NCI-H2107 treated with DMSO at 0.1 percent for 48 hours (cell line): ENCODE results near the gene RELT.

Experiments used
- DNase-seq: peaks from one replicate; lab custom pipeline; 2025; ENCODE audit not compliant: unreplicated experiment; lab: John Stamatoyannopoulos, UW

RELT gene, protein sequence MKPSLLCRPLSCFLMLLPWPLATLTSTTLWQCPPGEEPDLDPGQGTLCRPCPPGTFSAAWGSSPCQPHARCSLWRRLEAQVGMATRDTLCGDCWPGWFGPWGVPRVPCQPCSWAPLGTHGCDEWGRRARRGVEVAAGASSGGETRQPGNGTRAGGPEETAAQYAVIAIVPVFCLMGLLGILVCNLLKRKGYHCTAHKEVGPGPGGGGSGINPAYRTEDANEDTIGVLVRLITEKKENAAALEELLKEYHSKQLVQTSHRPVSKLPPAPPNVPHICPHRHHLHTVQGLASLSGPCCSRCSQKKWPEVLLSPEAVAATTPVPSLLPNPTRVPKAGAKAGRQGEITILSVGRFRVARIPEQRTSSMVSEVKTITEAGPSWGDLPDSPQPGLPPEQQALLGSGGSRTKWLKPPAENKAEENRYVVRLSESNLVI

DNA sequence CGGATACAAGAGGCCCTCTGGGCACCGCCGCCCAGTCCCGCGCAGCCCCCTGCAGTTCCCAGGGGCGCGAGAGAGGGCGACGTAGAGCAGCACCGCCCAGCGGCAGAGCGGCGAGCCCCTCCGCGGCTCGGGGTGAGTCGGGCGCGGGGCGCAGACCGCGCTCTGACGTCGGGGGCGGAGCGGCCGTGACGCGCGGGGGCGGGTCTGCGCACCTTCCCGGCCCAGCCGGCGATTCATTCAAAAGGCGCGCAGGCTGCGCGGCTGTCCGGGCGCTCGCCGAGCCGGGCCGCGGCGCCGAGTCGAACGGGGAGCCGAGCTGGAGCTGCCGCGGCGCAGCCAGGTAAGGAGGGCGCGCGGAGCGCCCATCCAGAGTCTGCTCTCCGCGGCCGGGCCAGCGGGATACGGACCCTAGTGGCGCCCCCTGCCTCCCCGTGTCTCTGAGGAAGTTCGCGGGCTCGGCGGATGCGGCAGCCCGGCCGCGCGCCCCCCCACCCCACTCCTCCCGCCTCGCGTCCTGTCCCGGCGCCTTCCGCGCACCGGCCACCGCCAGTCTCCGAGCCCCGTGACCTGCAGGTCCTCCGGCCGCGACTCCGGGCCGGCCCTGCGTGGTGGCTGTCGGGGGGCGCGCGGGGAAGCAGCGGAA lies at the start of gene RELT:
RELT (plus strand) TSS at position 240 of the 643 bp plus-strand sequence. CDS start 12,738 bp downstream, outside the sequence.
- DNase-seq, result peak; percentile 60

DNA sequence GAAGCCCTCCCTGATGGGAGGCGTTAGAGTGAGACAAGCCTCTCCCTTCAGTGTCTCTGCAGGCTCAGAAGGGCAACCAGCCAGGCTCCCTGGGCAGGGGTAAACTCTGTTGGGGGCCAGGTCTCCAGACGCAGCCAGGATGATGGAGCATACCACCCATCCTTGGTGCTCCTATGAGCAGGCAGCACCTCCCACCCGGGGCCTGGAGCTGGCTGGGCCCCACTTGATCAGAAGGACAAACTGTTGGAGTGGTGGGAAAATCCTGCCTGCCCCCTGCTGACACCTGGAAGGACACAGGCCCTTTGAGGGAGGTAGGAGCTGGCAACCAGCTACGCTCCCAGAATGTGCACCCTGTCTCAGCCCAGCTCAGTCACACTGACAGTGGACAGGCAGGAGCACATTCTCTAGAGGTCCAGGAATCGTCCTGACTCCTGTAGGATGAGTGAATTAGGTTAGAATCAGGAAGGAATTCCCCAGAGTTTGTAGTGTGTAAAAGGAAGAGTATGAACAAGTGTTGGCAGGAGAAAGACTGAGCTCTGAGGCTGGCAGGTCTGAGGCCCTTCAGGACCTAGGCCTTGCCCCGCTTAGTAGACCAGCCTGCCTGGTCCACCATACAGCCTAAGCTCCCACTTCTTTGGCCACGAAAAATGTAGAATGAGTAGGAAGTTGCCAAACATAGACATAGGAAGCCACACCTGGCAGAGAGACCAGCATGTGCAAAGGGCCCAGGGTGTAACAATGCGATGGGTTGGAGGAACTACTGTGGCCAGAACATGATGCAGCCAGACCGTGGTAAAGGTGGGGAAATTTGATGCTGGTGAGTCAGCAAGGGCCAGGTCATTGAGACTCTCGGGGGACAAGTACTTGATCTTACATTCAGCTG lies 49.0 kb upstream of the RELT start:
- DNase-seq, result no peak

DNA sequence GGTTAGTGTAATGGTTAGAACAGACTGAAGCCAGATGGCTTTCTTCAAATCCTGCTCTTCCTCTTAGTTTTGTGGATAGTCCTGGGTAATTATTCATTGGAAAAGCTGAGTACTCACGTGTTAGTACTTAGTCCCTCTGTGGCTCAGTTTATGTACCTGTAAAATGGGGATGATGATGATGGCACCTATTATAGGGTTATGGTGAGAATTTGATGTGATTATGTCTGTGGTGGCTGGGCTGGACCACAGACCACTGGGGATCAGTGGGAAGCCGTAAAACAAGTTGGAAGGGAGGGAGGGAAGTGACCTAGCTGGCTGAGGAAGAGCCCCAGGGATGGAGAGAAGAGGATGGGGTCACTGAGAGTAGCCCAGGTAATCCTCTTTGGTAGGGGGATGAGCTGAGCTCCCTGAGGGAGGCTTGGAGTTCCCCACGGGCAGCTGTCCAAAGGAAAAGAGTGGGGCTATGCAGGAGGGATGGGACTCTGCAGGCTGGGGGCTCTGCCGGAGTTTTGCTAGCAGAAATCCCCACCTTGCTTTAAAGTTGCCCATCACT lies 48.3 kb upstream of the RELT start:
- DNase-seq, result no peak

DNA sequence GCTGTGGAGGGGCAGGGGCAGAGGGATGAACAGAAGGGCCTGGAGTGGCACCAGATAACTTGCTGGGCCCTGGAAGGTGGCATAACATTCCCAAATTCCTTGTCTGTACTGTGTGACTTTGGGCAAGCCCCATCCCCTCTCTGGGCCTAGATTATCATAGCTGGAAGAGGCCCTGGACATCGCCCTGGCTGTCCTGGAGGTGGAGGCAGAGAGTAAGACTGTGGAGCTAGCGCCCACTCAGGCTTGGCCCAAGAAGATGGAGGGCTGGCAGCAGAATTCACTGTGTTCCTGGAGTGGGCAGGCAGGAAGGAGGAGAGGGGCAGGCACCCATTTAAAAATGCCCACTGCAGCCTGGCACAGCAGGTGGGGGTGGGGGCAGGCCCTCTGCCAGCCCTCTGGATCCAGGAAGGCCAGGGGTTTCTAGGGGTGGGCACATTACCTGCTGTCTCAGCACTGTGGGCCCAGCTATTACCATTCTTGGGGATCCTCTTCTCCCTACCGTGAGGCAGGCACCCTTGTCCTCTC lies 45.6 kb upstream of the RELT start:
- DNase-seq, result no peak

DNA sequence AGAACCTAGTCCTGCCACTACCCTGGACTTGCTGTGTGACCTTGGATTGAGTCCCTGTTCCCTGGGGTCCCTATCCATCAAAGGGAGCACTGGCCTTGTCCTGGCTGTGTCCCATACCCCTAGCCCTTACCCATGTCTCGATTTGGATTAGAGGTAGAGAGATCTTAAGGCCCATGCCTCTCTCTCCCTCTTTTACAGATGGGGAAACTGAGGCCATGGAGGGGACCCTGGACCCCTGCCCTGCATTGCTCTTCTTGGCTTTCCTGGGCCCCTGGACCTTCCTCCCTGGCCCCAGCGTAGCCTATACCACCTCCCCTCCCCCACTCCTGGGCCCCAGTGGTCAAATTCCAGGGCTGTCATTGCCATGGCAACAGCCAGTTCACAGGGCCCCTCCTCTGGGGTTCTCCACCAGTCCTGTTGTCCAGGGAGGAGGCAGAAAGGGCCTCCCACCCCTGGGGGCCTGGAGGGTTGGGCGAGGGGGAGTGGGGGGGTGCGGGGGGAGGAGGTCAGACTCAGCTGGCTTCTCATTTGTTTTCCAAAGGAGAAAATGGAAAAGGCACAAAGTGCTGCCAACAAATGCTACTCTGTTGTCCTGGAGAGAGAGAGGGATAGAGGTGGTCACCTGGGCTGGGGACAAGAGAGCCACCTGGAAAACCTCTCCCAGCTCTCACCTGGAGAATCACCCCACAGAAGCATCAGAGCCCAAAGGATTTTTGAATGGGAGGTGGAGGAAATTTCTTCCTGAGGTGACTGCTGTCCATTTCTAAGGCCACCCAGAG lies 44.9 kb upstream of the RELT start:
- no peak for DNase-seq

DNA sequence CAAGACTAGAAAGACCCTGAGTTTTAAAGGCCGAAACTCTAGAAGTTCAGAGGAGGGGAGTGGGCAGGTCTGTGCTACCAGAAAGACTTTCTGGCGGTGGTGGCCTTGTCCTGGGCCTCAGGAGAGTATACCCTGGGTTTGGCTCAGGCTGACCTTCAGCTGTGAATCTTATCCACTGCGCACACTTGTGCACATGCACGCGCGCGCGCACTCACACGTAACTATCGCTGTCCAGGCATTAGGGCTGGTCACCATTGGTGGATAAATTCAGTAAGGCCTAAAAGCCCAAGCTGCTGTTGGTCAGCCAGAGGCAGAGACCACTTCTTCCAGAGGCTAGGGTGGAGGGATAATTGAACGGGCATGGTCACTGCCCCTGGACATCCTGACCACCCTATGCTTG lies 43.0 kb upstream of the RELT start:
- DNase-seq, result no peak

DNA sequence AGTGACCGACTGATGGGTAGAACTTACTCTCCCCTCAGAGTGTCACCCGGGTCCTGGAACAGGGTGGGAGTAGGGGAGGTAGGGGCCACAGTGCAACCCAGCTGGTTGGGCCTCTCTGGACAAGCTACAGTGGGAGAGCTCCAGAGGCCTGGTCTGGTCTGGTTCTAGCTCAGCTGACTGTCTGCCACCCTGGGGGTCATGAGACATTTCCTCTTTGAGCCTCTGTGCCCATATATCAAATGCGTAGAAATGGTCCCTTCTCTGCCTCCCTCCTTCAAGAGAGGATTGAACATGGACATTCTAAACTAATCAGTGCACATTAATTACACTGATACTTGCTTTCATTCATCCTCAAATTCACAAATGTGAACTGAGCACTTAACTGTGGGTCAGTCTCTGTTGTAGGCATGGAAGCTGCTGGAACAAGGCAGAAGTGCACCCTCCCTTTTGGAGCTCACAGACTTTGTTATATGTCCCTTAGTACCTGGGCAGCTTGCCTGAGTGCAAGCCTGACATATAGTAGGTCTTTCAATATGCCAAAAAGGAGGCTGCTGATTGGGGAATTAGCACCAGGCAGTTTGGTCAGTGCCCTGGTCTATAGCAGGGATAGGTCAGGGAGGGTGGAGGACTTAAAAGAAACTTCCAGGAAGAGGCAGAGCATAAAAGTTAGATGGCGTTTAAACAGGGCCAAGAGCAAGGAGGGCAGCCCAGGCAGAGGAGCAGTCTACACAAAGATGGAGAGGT lies 42.4 kb upstream of the RELT start:
- DNase-seq, result no peak

DNA sequence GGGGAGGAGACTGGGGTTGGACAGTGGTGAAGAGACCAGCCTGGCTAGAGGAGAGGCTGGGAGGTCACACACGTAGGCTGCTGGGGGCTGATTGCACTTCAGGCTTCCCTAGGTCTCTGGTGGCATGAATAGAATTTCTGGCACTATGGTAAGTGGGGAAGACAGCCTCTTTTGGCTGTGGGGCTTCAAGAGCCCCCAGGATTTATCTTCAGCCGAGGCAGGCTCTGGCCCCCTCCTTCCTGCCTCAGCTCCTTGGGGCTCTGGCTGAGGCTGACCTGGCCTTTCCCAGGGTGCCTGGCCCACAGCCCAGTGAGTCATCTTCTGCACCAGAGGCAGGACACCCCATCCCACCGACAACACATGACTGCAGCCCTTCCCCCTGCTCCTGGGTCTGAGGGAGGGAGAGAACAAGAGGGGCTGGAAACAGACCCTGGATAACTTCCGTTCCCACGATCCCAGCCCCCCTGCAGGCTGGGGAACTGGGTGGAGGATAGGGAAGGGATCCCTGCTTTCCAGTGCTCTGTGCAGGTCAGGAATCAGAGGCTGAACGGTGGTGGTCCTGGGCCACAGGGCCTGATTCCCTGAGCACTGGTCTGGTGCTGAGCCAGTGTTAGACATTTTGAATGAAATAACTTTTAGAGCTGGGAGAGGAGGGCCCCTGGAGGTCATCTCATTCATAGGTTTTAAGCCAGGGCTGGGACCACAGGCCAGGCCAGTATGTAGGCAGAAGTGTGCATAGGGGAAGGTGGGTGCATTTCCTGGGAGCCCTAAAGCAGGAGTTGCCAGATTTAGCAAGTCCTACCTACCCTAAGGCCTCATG lies 41.6 kb upstream of the RELT start:
- no peak for DNase-seq

DNA sequence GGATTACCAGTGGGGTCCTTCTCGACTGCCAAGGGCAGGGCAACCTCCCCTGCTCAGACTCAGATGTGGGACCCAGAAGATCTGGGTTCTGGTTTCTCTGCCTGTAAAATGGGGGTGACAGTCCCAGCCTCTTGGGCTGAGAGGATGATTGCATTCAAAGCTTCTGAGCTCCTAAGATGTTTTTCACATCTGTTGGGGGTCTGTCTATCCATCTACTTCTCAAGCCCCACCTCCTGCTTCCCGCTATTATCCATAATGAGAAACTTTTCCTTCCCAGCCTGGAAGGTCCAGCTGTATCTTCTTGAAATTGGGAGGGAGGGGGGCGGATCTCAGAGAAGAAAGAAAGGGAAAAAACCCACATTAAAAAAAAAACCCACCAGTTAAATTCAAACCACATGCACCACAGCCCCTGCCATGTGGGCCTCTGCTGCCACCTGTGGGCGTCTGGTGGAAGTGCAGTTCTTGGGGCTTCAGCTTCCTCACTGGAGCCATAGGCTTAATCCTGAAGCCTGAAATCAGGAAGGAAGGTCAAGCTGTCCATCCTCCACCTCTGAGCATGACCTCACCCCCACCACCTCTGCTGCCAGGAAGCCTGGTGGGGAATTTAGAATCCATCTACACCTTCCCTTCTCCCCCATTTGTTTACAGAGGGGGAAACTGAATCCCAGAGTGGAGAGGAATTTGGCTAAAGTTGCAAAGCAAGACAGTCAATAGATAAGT lies 40.8 kb upstream of the RELT start:
- peak; percentile 62 for DNase-seq

DNA sequence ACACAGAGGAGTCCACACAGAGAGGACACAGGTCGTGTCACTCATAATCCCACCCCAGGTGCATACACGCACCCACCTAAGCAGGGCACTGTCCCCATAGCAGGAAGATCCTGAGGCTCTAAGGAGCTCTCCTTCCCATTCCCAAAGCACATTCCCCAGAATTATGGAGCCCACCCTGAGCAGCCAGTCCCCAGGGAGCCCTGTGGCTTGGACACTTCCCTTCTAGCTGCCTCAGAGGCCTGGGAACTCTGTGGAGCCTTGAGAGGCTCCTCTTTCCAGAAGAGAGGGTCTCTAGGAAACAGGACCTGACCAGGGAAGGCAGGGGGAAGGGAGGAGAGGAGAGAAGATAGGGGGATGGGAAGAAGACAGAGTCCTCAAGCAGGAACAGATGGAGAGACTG lies 38.4 kb upstream of the RELT start:
- DNase-seq, result no peak

DNA sequence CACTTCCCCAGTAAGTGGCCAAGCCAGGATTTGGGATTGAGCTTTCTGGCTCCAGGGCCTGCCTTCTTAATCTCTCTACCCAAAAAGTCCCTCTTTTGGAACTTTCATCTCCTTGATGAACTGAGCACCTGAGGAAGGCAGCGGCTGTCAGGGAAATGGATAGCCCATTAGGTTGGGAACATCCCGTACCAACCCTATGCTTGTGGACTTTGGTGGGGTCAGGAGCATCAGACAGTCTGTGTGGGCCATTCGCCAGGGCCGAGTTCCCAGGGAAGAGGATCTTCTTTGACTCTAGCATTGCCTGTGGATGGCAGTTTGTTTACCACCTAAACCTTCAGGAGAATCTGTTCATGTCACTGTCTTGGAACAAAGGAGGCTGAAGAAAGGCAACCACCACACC lies 37.9 kb upstream of the RELT start:
- no peak for DNase-seq

DNA sequence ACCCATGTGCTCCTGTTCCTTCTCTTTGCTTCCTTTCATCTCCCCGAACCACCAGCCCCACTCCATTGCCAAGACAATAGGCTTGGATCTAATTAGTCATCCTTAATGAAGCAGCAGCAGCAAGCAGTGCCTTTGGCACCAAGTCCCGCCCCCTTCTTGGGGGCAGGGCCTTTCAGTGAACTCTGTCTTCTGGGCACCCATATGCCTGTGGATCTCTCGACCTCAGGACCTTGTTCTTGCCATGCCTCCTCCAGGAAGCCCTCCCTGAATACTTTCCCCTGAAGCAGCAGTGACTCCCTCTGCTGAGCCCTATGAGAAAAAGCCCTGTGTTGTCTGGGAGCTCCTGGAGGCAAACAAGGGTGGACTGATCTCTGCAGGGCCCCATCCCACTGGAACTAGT lies 36.0 kb upstream of the RELT start:
- DNase-seq, result no peak

DNA sequence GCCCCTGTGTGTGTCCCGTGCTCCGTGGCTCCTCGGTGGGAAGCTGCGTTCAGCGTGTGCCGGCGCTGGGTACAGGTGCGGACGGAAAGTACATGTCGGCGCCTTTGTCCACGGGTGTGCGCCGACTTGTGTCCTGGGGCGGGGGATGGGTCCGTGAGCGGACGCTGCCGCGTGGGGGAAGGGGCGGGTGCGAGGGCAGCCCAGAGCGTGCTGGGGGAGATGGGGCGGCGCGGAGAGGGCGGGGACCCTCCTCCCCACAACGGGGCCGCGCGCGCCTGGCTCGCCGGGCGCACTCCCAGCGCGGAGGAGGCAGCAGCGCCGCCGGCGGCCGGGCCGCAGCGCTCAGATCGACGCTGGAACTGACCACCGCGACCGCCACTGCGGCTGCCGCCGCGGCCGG lies 33.6 kb upstream of the RELT start:
- no peak for DNase-seq

DNA sequence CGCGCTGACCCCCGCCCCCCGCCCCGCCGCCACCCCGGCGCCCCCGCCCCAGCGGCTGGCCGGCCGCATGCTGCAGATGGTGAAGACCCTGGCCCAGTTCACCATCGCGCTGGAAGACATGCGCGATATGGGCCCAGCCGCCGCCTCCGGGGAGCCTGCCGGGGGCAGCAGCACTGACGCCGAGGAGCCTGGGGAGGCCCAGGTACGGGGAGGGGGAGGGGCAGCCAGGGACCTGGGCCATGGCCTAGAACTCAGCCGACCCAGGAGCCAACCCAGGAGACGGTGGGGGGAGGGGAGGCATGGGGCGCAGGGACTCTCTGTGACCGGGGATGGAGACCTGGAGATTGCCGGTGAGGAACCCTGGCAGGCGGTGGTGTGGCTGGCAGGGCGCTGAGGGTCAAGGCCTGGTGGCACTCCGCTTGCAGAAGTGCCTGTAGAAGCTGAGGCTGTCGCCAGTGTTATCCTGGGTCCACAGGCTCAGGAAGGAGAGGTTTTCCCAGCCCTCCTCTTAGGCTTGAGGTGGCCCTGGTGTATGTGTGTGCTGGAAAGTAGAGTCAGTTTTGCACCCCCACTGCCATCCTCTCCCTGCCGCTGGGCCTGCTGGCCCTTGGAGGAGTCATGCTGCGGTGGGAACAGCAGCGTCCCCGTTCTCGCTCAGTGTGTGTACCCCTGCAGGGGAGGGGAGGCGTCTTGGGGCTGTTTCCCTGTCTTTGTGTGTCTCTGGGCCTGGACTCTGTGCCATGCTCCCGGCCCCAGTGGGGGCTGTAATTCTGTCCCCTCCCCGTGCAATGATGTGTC lies 32.9 kb upstream of the RELT start:
- DNase-seq, result no peak

DNA sequence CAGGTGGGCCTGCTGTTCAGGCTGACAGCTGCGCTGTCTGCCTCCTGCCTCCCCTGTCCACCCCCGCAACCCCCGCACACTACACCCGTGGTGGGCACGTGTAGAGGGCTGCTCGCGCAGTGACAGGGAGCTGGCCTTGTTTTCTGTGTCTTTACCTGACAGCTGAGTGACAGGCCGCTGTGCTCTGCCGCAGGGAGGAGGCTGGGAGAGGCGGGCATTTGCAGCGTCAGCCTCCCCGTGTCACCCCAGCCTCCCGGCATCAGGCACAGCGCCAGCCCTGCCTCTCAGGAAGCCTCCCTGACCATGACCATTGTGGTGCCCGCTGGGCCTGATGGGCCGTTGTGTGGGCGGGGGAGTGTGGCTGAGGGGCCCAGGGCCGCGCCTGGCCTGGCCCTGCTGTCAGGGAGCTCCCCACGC lies 32.0 kb upstream of the RELT start:
- DNase-seq, result no peak

DNA sequence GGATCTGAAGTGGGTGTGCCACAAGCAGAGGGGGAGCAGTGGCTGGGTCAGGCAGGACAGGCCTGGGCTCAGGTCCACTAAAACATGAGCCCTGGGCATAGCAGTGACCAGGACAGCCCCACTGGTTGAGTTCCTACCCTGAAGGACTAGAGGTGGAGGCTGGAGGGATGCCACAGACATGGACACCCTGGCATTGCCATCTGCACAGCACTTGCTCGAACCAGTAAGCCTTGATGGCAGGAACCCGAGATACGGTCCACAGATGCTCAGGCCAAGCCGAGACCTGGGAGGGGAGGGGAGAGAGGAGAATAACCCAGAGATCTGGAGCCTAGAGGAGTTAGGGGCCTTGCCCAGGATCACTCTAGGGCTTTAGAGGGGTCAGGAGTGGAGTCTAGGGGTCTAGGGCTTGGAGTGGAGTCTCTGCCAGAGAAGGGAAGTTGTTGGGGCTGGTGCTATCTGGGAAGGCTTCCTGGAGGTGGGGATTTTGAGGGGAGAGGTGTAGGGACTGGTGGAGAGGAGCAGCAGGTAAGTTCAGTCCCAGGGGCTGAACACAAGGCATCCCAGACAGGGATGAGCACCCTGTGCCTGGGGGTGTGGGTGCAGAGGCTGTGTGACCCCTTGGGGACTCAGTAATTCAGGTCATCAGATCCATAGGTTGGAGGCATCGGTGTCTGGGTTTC lies 30.6 kb upstream of the RELT start:
- DNase-seq, result no peak
